ENCODE measurements around the gene GPRIN1.

- TF ChIP-seq CTCF (IDR thresholded peaks at IDR 0.05) (no peak), POLR2A (IDR thresholded peaks at IDR 0.05) (no peak), EP300 (IDR thresholded peaks at IDR 0.05) (no peak)
Measured at GRCh38 chr5:176587398-176587797, 22.6 kb downstream of the GPRIN1 start.
